ENCODE measurements around the gene ABHD12. TPM values are rescaled to one million over a fixed set of nuclear protein-coding genes. Genes with fewer than 3 reads are reported as not detected.

The ABHD12 gene
- total and polyA plus RNA-seq, 8 donors, result 11.1 to 99.1 (median 44.0) TPM

GRCh38 chr20:25424536-25424935, 33.9 kb upstream of the ABHD12 start:
- 89 to 93% (median 91%) methylated on average over 3 of the region's 3 CpGs for WGBS, 5 donors
- DNase-seq, result no peak
- Histone ChIP-seq H3K36me3 (peaks cover 0 to 9% (median 0%) of the 10 kb centered on the region in 4 donors), H3K27me3 (no peaks in the 10 kb centered on the region), H3K4me3 (no peak overlapping the region), H3K9me3 (no peaks in the 10 kb centered on the region), H3K27ac (no peak overlapping the region), H3K4me1 (no peaks in the 10 kb centered on the region)
- intact Hi-C loops (cut with DNase I; ENCODE audit: low total_unique reads), result no loop called here
- no peak for TF ChIP-seq POLR2AphosphoS5 (IDR thresholded peaks at IDR 0.05)

- Histone ChIP-seq H3K4me1 (no peaks in the 10 kb centered on the region), H3K9me3 (no peaks in the 10 kb centered on the region), H3K36me3 (peaks cover 0 to 15% (median 0%) of the 10 kb centered on the region in 4 donors), H3K27me3 (no peaks in the 10 kb centered on the region), H3K4me3 (no peak overlapping the region), H3K27ac (no peak overlapping the region)
- no peak for TF ChIP-seq EP300 (IDR thresholded peaks at IDR 0.05)
- no peak for TF ChIP-seq CTCF (IDR thresholded peaks at IDR 0.05)
- TF ChIP-seq POLR2A (IDR thresholded peaks at IDR 0.05), result no peak
- TF ChIP-seq POLR2AphosphoS5 (IDR thresholded peaks at IDR 0.05), result no peak
- 82 to 86% (median 84%) methylated on average over 4 of the region's 4 CpGs for WGBS, 5 donors
- DNase-seq, result no peak
- intact Hi-C loops (cut with DNase I; ENCODE audit: low total_unique reads), result no loop called here
These were observed 31.4 kb upstream of the ABHD12 start for GRCh38 chr20:25422032-25422431.

- H3K27ac ChIP-seq, result no peak overlapping the region
- H3K4me3 ChIP-seq, result no peak overlapping the region
- TF ChIP-seq POLR2AphosphoS5 (IDR thresholded peaks at IDR 0.05), result no peak
- TF ChIP-seq POLR2A (IDR thresholded peaks at IDR 0.05), result no peak
- TF ChIP-seq EP300 (IDR thresholded peaks at IDR 0.05), result no peak
- no peak for TF ChIP-seq CTCF (IDR thresholded peaks at IDR 0.05)
- H3K36me3 ChIP-seq, result peaks cover 0 to 9% (median 0%) of the 10 kb centered on the region in 4 donors
- no peaks in the 10 kb centered on the region for H3K4me1 ChIP-seq
- intact Hi-C loops (cut with DNase I; ENCODE audit: low total_unique reads), result no loop called here
- no peak for DNase-seq
- no peaks in the 10 kb centered on the region for H3K9me3 ChIP-seq
- H3K27me3 ChIP-seq, result no peaks in the 10 kb centered on the region
These were observed 30.5 kb upstream of the ABHD12 start for GRCh38 chr20:25421102-25421501.

- intact Hi-C loops (cut with DNase I; ENCODE audit: low total_unique reads), result no loop called here
- no peaks in the 10 kb centered on the region for H3K9me3 ChIP-seq
These were observed 28.1 kb upstream of the ABHD12 start for GRCh38 chr20:25418776-25419175.

More at GRCh38 chr20:25418776-25419175, 28.1 kb upstream of the ABHD12 start:
- no peaks in the 10 kb centered on the region for H3K4me1 ChIP-seq
- H3K36me3 ChIP-seq, result peaks cover 0 to 6% (median 0%) of the 10 kb centered on the region in 4 donors
- H3K27me3 ChIP-seq, result no peaks in the 10 kb centered on the region
- no peak overlapping the region for H3K4me3 ChIP-seq
- TF ChIP-seq POLR2A (IDR thresholded peaks at IDR 0.05) (no peak), POLR2AphosphoS5 (IDR thresholded peaks at IDR 0.05) (no peak), EP300 (IDR thresholded peaks at IDR 0.05) (no peak), CTCF (IDR thresholded peaks at IDR 0.05) (no peak)
- 75 to 96% (median 91%) methylated on average over 1 of the region's 1 CpG for WGBS, 5 donors
- DNase-seq, result no peak
- H3K27ac ChIP-seq, result no peak overlapping the region

All from stomach (tissue), 9 donors.